Kidney (tissue), 14 donors: Measurements from ENCODE around the gene KCNJ4. TPM values are rescaled to one million over a fixed set of nuclear protein-coding genes. Genes with fewer than 3 reads are reported as not detected.
"Not testable (repeated sequence)": the region's sequence is repeated elsewhere in the genome, so short reads cannot be mapped to it uniquely, and the experiment has no call there.

ENCODE experiments used
- DNase-seq, 5 donors: peaks; one replicate each; pipeline ENCODE4 v3.0.0-alpha.2; 2013 to 2020
- FAIRE-seq: peaks from 2 replicates; lab custom pipeline; 2012; peaks lifted over from hg19 to GRCh38; lab: Jason Lieb, UNC
- H3K27ac ChIP-seq, 2 donors: one replicate each; pipeline ENCODE4 v1.7.0; 2013; ENCODE audit warnings: low read depth in 2 of 2, low read length in 2 of 2, inconsistent platforms in 1 of 2
- H3K27me3 ChIP-seq: one replicate; pipeline ENCODE4 v1.7.1; 2013; ENCODE audit warnings: low read length, inconsistent platforms; ENCODE audit not compliant: control insufficient read depth, insufficient read depth
- H3K36me3 ChIP-seq, 3 donors: one replicate each; pipeline versions ENCODE4 v1.7.0 to v1.7.1; 2013; ENCODE audit warnings: low read length in 3 of 3, control low read depth in 1 of 3, inconsistent platforms in 1 of 3; ENCODE audit not compliant: insufficient read depth in 3 of 3, control insufficient read depth in 2 of 3
- H3K4me1 ChIP-seq, 3 donors: one replicate each; pipeline versions ENCODE4 v1.7.0 to v1.7.1; 2013; ENCODE audit warnings: low read length in 3 of 3, inconsistent platforms in 1 of 3, low read depth in 1 of 3; ENCODE audit not compliant: control insufficient read depth in 2 of 3, insufficient read depth in 2 of 3
- H3K4me3 ChIP-seq, 3 donors: one replicate each; pipeline versions ENCODE4 v1.7.0 to v1.8.1; 2013; ENCODE audit warnings: low read length in 3 of 3, control low read depth in 1 of 3, inconsistent platforms in 1 of 3
- H3K9ac ChIP-seq, 3 donors: one replicate each; pipeline versions ENCODE4 v1.7.0 to v1.7.1; 2013; ENCODE audit warnings: low read length in 3 of 3, control low read depth in 1 of 3, inconsistent platforms in 1 of 3
- H3K9me3 ChIP-seq, 3 donors: one replicate each; pipeline versions ENCODE4 v1.7.0 to v1.7.1; 2013; ENCODE audit warnings: low read length in 3 of 3, control low read depth in 1 of 3, inconsistent platforms in 1 of 3; ENCODE audit not compliant: control insufficient read depth in 2 of 3, insufficient read depth in 1 of 3
- CTCF ChIP-seq: IDR thresholded peaks from 3 replicates; pipeline ENCODE4 v1.5.1; 2012; ENCODE audit warnings: mild to moderate bottlenecking, moderate library complexity, borderline replicate concordance; ENCODE audit not compliant: insufficient read depth; ENCODE audit errors: extremely low read depth
- intact Hi-C: fragments of 100-400 bp; cut with DNase I; formaldehyde crosslinking; loops from one replicate; pipeline ENCODE4 v1.11.1; 2022
- polyA plus RNA-seq: library from polyadenylated mRNA; stranded (reverse); fragments of 350-450 nt; fragmentation: Illumina TruSeq; extraction: RNeasy Lipid Tissue Mini Kit (QIAGEN cat#74804); gene quantifications from one replicate; pipeline ENCODE4 v1.2.3, GENCODE V29; 2014; ENCODE audit warnings: low read depth, low replicate concordance; ENCODE audit not compliant: insufficient read depth
- total RNA-seq: library from RNA; stranded (reverse); fragmentation: NEBNext Ultra II Directional; extraction: Animal tissue kit (Norgen Biotek cat#: 25700); gene quantifications from one replicate; pipeline ENCODE4 v1.2.1, GENCODE V29; 2021
- donor health status: control.
- donor health status: control.
- donor health status: control.
- donor health status: control.
- donor health status: control.
- donor health status: DM: yes; HTN: yes; CAD: no.
- donor health status: Normal renal cell carcinoma (clear cell type).

Gene KCNJ4
- total and polyA plus RNA-seq, 2 donors from 2014 or later: 0.13 TPM; not detected in 1

GRCh38 chr22:38411016-38411415 lies 44.0 kb downstream of the KCNJ4 start:
- intact Hi-C loops: no loop called here
- no peaks in the 10 kb centered on the region for H3K9me3 ChIP-seq
- no peak overlapping the region for H3K9ac ChIP-seq
- H3K4me3 ChIP-seq: no peak overlapping the region
- H3K4me1 ChIP-seq: peaks cover 0 to 6% (median 3%) of the 10 kb centered on the region in 3 donors
- no peaks in the 10 kb centered on the region for H3K36me3 ChIP-seq
- TF ChIP-seq CTCF: no peak
- FAIRE-seq (no peak), DNase-seq (peak in 1 of 5 donors; percentile 24)
- no peak overlapping the region for H3K27ac ChIP-seq
- no peaks in the 10 kb centered on the region for H3K27me3 ChIP-seq

GRCh38 chr22:38409916-38410315 lies 45.1 kb downstream of the KCNJ4 start:
- peak in 1 of 5 donors; percentile 55 for DNase-seq
- H3K4me1 ChIP-seq, H3K9ac ChIP-seq, H3K4me3 ChIP-seq, H3K36me3 ChIP-seq, intact Hi-C loops, H3K9me3 ChIP-seq, H3K27ac ChIP-seq, FAIRE-seq, H3K27me3 ChIP-seq: not testable (repeated sequence)

GRCh38 chr22:38406617-38407016 lies 48.4 kb downstream of the KCNJ4 start:
- H3K36me3 ChIP-seq: no peaks in the 10 kb centered on the region
- no peak overlapping the region for H3K4me3 ChIP-seq
- no peak overlapping the region for H3K27ac ChIP-seq
- H3K4me1 ChIP-seq: no peaks in the 10 kb centered on the region
- no peak overlapping the region for H3K9ac ChIP-seq
- DNase-seq: no peak
- intact Hi-C loops: no loop called here
- H3K9me3 ChIP-seq: no peaks in the 10 kb centered on the region
- TF ChIP-seq CTCF: no peak
- FAIRE-seq: no peak
- no peaks in the 10 kb centered on the region for H3K27me3 ChIP-seq

- TF ChIP-seq CTCF: no peak
- H3K27ac ChIP-seq: no peak overlapping the region
- H3K36me3 ChIP-seq: no peaks in the 10 kb centered on the region
- FAIRE-seq: no peak
- H3K9ac ChIP-seq: no peak overlapping the region
- H3K27me3 ChIP-seq: no peaks in the 10 kb centered on the region
- no peaks in the 10 kb centered on the region for H3K4me1 ChIP-seq
- H3K4me3 ChIP-seq: no peak overlapping the region
- H3K9me3 ChIP-seq: no peaks in the 10 kb centered on the region
- intact Hi-C loops: no loop called here
- no peak for DNase-seq
Observed at GRCh38 chr22:38404419-38404818, 50.6 kb downstream of the KCNJ4 start.
